Muscle layer of colon (tissue), 2 donors: Measurements from ENCODE around the gene ZNF862.

Experiments used
- H3K27ac ChIP-seq: one replicate; pipeline ENCODE4 v1.7.0; 2013; ENCODE audit warnings: low read depth, mild to moderate bottlenecking, low read length, moderate library complexity
- H3K27me3 ChIP-seq, 2 donors: one replicate each; pipeline ENCODE4 v1.7.0; 2013; ENCODE audit warnings: low read length in 2 of 2, mild to moderate bottlenecking in 2 of 2; ENCODE audit not compliant: insufficient read depth in 2 of 2, control insufficient read depth in 1 of 2
- H3K36me3 ChIP-seq: one replicate; pipeline ENCODE4 v1.7.0; 2013; ENCODE audit warnings: mild to moderate bottlenecking, low read length; ENCODE audit not compliant: insufficient read depth
- H3K4me1 ChIP-seq: one replicate; pipeline ENCODE4 v1.7.0; 2013; ENCODE audit warnings: mild to moderate bottlenecking, low read length; ENCODE audit not compliant: insufficient read depth
- H3K4me3 ChIP-seq, 2 donors: one replicate each; pipeline ENCODE4 v1.7.0; 2013; ENCODE audit warnings: low read length in 2 of 2, low read depth in 1 of 2, mild to moderate bottlenecking in 1 of 2, moderate library complexity in 1 of 2
- H3K9ac ChIP-seq: one replicate; pipeline ENCODE4 v1.7.0; 2013; ENCODE audit warnings: low read length
- H3K9me3 ChIP-seq: one replicate; pipeline ENCODE4 v1.7.0; 2013; ENCODE audit warnings: mild to moderate bottlenecking, low read length
- donor health status: abdominal sarcoma.
- donor health status: Adenocarcinoma of cecum.

The ZNF862 gene

GRCh38 chr7:149851449-149851848 lies 13.3 kb downstream of the ZNF862 start:
- H3K9me3 ChIP-seq: no peaks in the 10 kb centered on the region
- no peaks in the 10 kb centered on the region for H3K27me3 ChIP-seq
- no peak overlapping the region for H3K9ac ChIP-seq
- no peak overlapping the region for H3K4me3 ChIP-seq
- peaks cover 40% of the 10 kb centered on the region for H3K36me3 ChIP-seq
- peaks cover 21% of the 10 kb centered on the region for H3K4me1 ChIP-seq
- no peak overlapping the region for H3K27ac ChIP-seq

GRCh38 chr7:149853157-149853556 lies 15.0 kb downstream of the ZNF862 start:
- Histone ChIP-seq H3K9ac (no peak overlapping the region), H3K27ac (no peak overlapping the region), H3K4me1 (peaks cover 21% of the 10 kb centered on the region), H3K4me3 (no peak overlapping the region), H3K36me3 (peaks cover 24% of the 10 kb centered on the region), H3K9me3 (no peaks in the 10 kb centered on the region), H3K27me3 (no peaks in the 10 kb centered on the region)

- H3K4me1 ChIP-seq: peaks cover 21% of the 10 kb centered on the region
- no peak overlapping the region for H3K27ac ChIP-seq
- no peaks in the 10 kb centered on the region for H3K9me3 ChIP-seq
- H3K36me3 ChIP-seq: peaks cover 30% of the 10 kb centered on the region
- H3K27me3 ChIP-seq: no peaks in the 10 kb centered on the region
- H3K4me3 ChIP-seq: peak overlapping the region in 1 of 2 donors; percentile 14
- H3K9ac ChIP-seq: no peak overlapping the region
Observed at GRCh38 chr7:149854611-149855360, 16.6 kb downstream of the ZNF862 start.

GRCh38 chr7:149855361-149856305 lies 17.5 kb downstream of the ZNF862 start:
- Histone ChIP-seq H3K9ac (no peak overlapping the region), H3K27me3 (no peaks in the 10 kb centered on the region), H3K9me3 (no peaks in the 10 kb centered on the region), H3K4me3 (no peak overlapping the region), H3K27ac (no peak overlapping the region), H3K4me1 (peaks cover 21% of the 10 kb centered on the region), H3K36me3 (peaks cover 32% of the 10 kb centered on the region)

GRCh38 chr7:149856583-149856982 lies 18.4 kb downstream of the ZNF862 start:
- Histone ChIP-seq H3K4me3 (no peak overlapping the region), H3K9me3 (no peaks in the 10 kb centered on the region), H3K4me1 (peaks cover 21% of the 10 kb centered on the region), H3K27ac (no peak overlapping the region), H3K27me3 (no peaks in the 10 kb centered on the region), H3K36me3 (peaks cover 41% of the 10 kb centered on the region), H3K9ac (no peak overlapping the region)

GRCh38 chr7:149859369-149859768 lies 21.2 kb downstream of the ZNF862 start:
- Histone ChIP-seq H3K4me1 (peaks cover 19% of the 10 kb centered on the region), H3K36me3 (peaks cover 53% of the 10 kb centered on the region), H3K9me3 (no peaks in the 10 kb centered on the region), H3K4me3 (no peak overlapping the region), H3K27ac (no peak overlapping the region), H3K27me3 (no peaks in the 10 kb centered on the region), H3K9ac (no peak overlapping the region)

- Histone ChIP-seq H3K36me3 (peaks cover 58% of the 10 kb centered on the region), H3K4me1 (peaks cover 14% of the 10 kb centered on the region), H3K27me3 (no peaks in the 10 kb centered on the region), H3K9ac (no peak overlapping the region), H3K27ac (no peak overlapping the region), H3K9me3 (no peaks in the 10 kb centered on the region), H3K4me3 (no peak overlapping the region)
Observed at GRCh38 chr7:149859876-149860275, 21.7 kb downstream of the ZNF862 start.

- no peak overlapping the region for H3K9ac ChIP-seq
- H3K27me3 ChIP-seq: no peaks in the 10 kb centered on the region
- peaks cover 65% of the 10 kb centered on the region for H3K36me3 ChIP-seq
- H3K9me3 ChIP-seq: no peaks in the 10 kb centered on the region
- H3K4me1 ChIP-seq: peaks cover 2% of the 10 kb centered on the region
- H3K4me3 ChIP-seq: no peak overlapping the region
- H3K27ac ChIP-seq: no peak overlapping the region
Observed at GRCh38 chr7:149860821-149861727, 22.9 kb downstream of the ZNF862 start.

- Histone ChIP-seq H3K27ac (no peak overlapping the region), H3K27me3 (no peaks in the 10 kb centered on the region), H3K9ac (no peak overlapping the region), H3K4me1 (no peaks in the 10 kb centered on the region), H3K4me3 (no peak overlapping the region), H3K36me3 (peaks cover 65% of the 10 kb centered on the region), H3K9me3 (no peaks in the 10 kb centered on the region)
Observed at GRCh38 chr7:149861728-149862045, 23.5 kb downstream of the ZNF862 start.

GRCh38 chr7:149862156-149862555 lies 24.0 kb downstream of the ZNF862 start:
- no peak overlapping the region for H3K27ac ChIP-seq
- H3K36me3 ChIP-seq: peaks cover 65% of the 10 kb centered on the region

GRCh38 chr7:149863500-149863899 lies 25.3 kb downstream of the ZNF862 start:
- Histone ChIP-seq H3K36me3 (peaks cover 65% of the 10 kb centered on the region), H3K9ac (no peak overlapping the region), H3K9me3 (no peaks in the 10 kb centered on the region), H3K27me3 (no peaks in the 10 kb centered on the region), H3K27ac (no peak overlapping the region), H3K4me1 (no peaks in the 10 kb centered on the region), H3K4me3 (no peak overlapping the region)

More at GRCh38 chr7:149862156-149862555, 24.0 kb downstream of the ZNF862 start:
- H3K27me3 ChIP-seq: no peaks in the 10 kb centered on the region
- no peak overlapping the region for H3K4me3 ChIP-seq
- H3K4me1 ChIP-seq: no peaks in the 10 kb centered on the region
- no peak overlapping the region for H3K9ac ChIP-seq
- H3K9me3 ChIP-seq: no peaks in the 10 kb centered on the region
